ENCODE data around the gene IFI35. TPM values are rescaled to one million over a fixed set of nuclear protein-coding genes. Genes with fewer than 3 reads are reported as not detected.

Gene IFI35
- total and polyA plus RNA-seq, 3 experiments from 2014 or later = 23.2 to 73.2 (median 24.0) TPM

DNA sequence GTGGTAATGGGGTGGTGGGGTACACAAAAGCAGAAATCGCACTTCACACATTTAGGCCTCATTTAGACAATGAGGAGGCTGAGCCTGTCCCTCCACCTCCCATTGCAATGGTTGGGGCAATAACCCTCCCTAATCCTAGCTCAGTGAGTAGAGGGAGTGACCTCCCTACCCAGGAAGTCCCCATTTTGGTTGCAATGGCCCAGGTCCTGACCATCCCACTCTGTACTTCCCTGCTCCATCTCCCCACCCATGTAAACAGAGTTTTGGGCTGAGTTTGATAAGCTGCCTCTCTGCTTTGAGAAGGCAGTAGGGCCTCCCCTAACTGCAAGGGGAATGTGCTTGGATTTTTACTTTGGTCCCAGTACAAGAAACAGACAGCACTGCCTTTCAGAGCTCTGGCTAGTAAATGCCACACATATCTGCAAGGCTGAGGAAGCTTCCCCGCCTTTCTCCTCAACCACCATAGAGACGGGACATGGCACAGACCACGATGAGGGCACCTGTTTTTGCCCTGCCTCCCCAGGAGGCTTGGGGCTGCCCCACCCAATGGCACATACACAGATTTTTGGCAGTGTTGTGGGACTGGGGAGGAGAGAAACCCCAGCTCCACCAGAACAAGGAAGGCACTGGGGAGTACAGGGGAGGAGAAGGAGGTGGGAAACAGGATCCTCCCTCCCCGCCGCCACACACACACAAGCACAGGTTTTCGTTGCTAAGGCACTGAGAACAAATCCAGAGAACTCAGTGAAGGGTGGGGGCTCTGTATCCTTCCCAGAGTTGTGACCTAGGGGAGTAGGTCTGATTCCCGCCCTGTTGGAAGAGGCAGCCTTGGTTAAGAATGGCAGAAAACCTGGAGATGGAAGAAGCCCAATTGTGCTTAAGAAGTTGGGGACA lies 8.3 kb downstream of the IFI35 start:
- no peaks in the 10 kb centered on the region for H3K9me3 ChIP-seq (ENCODE audit: low read length)
- H3K4me3 Mint-ChIP-seq = no peak overlapping the region
- no peaks in the 10 kb centered on the region for H3K27me3 Mint-ChIP-seq
- H3K9me3 Mint-ChIP-seq = no peaks in the 10 kb centered on the region
- no peak overlapping the region for H3K27ac ChIP-seq (ENCODE audit: low read depth, low read length)
- peak overlapping the region in 7 of 8 donors; percentile 2 to 81 (median 63) for H3K27ac Mint-ChIP-seq
- DNase-seq = no peak
- POLR2A ChIA-PET = interaction anchor here (1.5 kb wide), 1 partner anchor 51 kb away, joined by 4 read pairs; the partner anchor contains the start of gene AARSD1
- peaks cover 12% of the 10 kb centered on the region for H3K36me3 ChIP-seq (ENCODE audit: insufficient read depth, low read length)
- peaks cover 4% of the 10 kb centered on the region for H3K4me1 ChIP-seq (ENCODE audit: insufficient read depth, low read length)
- no peaks in the 10 kb centered on the region for H3K27me3 ChIP-seq (ENCODE audit: insufficient read depth, low read length, poor library complexity, severe bottlenecking)
- peaks cover 0 to 52% (median 11%) of the 10 kb centered on the region in 3 donors for H3K36me3 Mint-ChIP-seq
- CTCF ChIA-PET = no interaction called here
- H3K4me3 ChIP-seq (ENCODE audit: low read length) = no peak overlapping the region
- H3K4me1 Mint-ChIP-seq = peaks cover 20 to 40% (median 28%) of the 10 kb centered on the region in 3 donors

DNA sequence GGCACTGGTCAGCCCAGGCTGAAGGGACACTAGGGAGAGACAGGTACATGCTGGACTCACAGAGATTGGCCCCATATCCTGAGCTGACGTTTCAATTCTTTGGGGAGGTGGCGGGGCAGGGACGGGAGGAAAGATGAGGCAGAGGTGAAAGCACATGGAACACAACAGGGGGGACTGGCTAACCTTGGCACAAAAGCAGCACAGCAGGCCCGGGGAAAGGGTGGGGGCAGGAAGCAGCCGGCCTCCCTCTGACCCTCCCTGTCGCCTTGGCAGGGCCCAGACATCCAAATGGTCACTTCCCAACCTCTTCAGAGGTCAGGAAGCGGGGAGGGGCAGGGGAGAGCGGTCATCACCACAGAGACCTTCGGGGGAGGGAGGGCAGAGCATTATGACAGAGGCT lies 9.0 kb downstream of the IFI35 start:
- Histone ChIP-seq H3K9me3 (ENCODE audit: low read length) (no peaks in the 10 kb centered on the region), H3K4me1 (ENCODE audit: insufficient read depth, low read length) (peaks cover 4% of the 10 kb centered on the region), H3K36me3 (ENCODE audit: insufficient read depth, low read length) (peaks cover 12% of the 10 kb centered on the region), H3K27ac (ENCODE audit: low read depth, low read length) (no peak overlapping the region), H3K27me3 (ENCODE audit: insufficient read depth, low read length, poor library complexity, severe bottlenecking) (no peaks in the 10 kb centered on the region), H3K4me3 (ENCODE audit: low read length) (no peak overlapping the region)
- Mint-ChIP-seq H3K36me3 (peaks cover 0 to 47% (median 10%) of the 10 kb centered on the region in 3 donors), H3K27ac (peak overlapping the region in 3 of 8 donors; percentile 23 to 74 (median 67)), H3K9me3 (no peaks in the 10 kb centered on the region), H3K27me3 (no peaks in the 10 kb centered on the region), H3K4me3 (no peak overlapping the region), H3K4me1 (peaks cover 16 to 41% (median 29%) of the 10 kb centered on the region in 3 donors)
- ChIA-PET POLR2A (interaction anchor here (1.5 kb wide), 1 partner anchor 52 kb away, joined by 4 read pairs; the partner anchor contains the start of gene AARSD1), CTCF (no interaction called here)
- DNase-seq = no peak

DNA sequence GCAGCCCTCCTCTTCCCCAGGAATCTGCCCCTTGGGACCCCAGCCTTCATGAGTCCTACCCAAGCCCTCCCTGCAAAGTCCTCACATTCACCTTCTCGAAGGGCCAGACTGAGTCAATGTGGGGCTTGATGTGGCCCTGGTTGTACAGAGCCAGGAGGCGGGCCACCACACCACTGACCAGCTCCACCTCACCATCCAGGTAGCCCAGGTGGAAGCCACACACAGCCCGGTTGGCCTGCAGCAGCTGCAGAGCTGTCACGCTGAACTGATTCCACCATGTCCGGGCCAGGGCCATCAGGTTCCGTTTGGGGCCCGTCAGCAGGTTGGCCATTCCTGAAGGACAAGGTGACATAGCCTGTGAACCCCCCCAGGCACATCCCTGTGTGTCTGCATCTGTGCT lies 9.6 kb downstream of the IFI35 start:
- Histone ChIP-seq H3K27ac (ENCODE audit: low read depth, low read length) (no peak overlapping the region), H3K36me3 (ENCODE audit: insufficient read depth, low read length) (peaks cover 12% of the 10 kb centered on the region), H3K4me1 (ENCODE audit: insufficient read depth, low read length) (peaks cover 7% of the 10 kb centered on the region), H3K4me3 (ENCODE audit: low read length) (no peak overlapping the region), H3K9me3 (ENCODE audit: low read length) (no peaks in the 10 kb centered on the region), H3K27me3 (ENCODE audit: insufficient read depth, low read length, poor library complexity, severe bottlenecking) (no peaks in the 10 kb centered on the region)
- peak overlapping the region in 2 of 8 donors; percentile 70 to 83 for H3K27ac Mint-ChIP-seq
- POLR2A ChIA-PET = no interaction called here
- CTCF ChIA-PET = no interaction called here
- no peaks in the 10 kb centered on the region for H3K9me3 Mint-ChIP-seq
- DNase-seq = no peak
- peaks cover 17 to 44% (median 34%) of the 10 kb centered on the region in 3 donors for H3K4me1 Mint-ChIP-seq
- H3K36me3 Mint-ChIP-seq = peaks cover 0 to 45% (median 9%) of the 10 kb centered on the region in 3 donors
- peak overlapping the region in 1 of 7 donors; percentile 30 for H3K4me3 Mint-ChIP-seq
- H3K27me3 Mint-ChIP-seq = no peaks in the 10 kb centered on the region

DNA sequence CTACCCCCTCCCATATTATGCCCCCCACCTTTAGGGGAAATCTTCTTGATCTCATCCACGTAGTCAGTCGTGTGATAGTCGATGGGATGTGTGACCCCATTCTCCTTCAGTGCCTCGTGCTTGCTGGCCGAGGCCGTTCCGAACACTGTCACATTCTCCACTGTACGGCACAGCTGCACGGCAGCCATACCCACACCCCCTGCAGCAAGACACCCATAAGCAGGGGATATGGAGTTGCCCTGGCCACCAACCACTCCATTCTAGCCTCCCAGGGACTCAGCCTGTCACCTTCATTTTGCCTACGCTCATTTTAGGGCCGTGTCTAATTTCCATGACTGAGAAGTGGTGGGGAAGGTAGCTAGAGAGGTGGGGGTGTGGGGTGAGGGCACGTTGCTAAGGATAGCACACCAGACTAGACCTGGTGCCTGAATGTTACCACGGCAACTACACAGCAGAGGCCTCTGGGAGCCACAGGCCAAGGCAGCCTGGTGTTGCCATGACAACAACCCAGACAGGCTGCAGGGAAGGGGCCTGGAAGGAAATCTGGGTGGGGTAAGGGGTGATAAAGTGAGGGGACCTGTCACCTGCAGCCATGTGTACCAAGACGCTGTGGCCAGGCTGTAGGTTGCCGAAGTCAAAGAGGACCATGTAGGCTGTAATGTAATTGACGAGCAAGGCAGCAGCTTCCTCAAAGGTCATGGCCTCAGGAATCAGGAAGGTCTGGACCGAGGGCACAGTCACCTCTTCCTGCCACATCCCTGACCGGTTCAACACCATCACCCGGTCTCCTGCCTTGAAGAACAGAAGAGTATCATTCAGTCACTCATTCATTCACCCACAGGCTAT lies 11.6 kb downstream of the IFI35 start:
- Mint-ChIP-seq H3K4me1 (peaks cover 14 to 44% (median 36%) of the 10 kb centered on the region in 3 donors), H3K27me3 (no peaks in the 10 kb centered on the region), H3K27ac (peak overlapping the region; percentile 12 to 82 (median 66)), H3K4me3 (peak overlapping the region in 2 of 7 donors; percentile 20 to 77), H3K36me3 (peaks cover 0 to 32% (median 4%) of the 10 kb centered on the region in 3 donors), H3K9me3 (no peaks in the 10 kb centered on the region)
- Histone ChIP-seq H3K27ac (ENCODE audit: low read depth, low read length) (no peak overlapping the region), H3K9me3 (ENCODE audit: low read length) (no peaks in the 10 kb centered on the region), H3K36me3 (ENCODE audit: insufficient read depth, low read length) (peaks cover 5% of the 10 kb centered on the region), H3K27me3 (ENCODE audit: insufficient read depth, low read length, poor library complexity, severe bottlenecking) (no peaks in the 10 kb centered on the region), H3K4me3 (ENCODE audit: low read length) (no peak overlapping the region), H3K4me1 (ENCODE audit: insufficient read depth, low read length) (peaks cover 14% of the 10 kb centered on the region)
- ChIA-PET POLR2A (interaction anchor here (0.6 to 0.7 kb wide), 2 partner anchors 72 to 1703 kb away, joined by 3 to 7 read pairs; no protein-coding TSS in a partner anchor), CTCF (no interaction called here)
- DNase-seq = peak in 2 of 5 donors; percentile 39 to 78

DNA sequence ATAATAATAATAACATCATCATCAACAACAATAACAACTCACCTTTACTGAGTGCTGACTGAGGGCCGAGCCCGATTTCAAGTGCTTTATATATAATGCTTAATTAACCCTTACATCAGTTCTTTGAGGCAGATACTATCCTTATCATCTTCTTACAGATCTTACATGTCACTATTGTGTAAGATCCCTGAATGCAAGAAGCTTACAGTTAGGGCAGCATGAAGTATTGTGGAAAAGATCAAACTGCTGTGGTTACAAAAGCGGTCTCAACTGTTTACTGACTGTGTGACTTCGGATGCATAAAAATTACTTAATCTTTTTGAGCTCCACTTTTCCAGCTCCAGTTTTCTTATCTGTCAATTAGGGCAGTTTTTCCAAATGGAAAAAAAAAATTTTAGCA lies 12.3 kb downstream of the IFI35 start:
- no peaks in the 10 kb centered on the region for H3K9me3 ChIP-seq (ENCODE audit: low read length)

DNA sequence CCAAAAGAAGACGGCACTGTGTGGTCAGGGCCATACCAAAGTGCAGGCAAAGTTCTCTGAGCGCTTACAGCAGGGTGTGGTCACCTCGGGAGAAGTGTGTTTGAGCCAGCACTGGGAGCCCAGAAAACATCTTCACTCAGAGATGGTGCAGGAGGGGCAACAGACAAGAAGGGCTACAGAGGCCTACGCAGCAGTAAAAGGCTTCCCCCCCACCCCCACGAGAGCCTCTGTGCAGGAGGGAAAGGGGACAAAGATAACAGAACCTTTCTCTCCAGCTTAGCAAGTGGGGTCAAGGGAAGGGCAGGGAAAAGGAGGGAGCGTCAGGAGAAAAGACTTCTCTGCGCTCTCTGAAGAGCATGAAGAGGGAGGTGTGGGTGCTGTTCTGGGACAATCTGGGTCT lies 12.8 kb downstream of the IFI35 start:
- Histone ChIP-seq H3K27ac (ENCODE audit: low read depth, low read length) (peak overlapping the region; percentile 43), H3K27me3 (ENCODE audit: insufficient read depth, low read length, poor library complexity, severe bottlenecking) (no peaks in the 10 kb centered on the region), H3K4me3 (ENCODE audit: low read length) (no peak overlapping the region), H3K4me1 (ENCODE audit: insufficient read depth, low read length) (peaks cover 20% of the 10 kb centered on the region), H3K9me3 (ENCODE audit: low read length) (no peaks in the 10 kb centered on the region), H3K36me3 (ENCODE audit: insufficient read depth, low read length) (no peaks in the 10 kb centered on the region)
- Mint-ChIP-seq H3K36me3 (peaks cover 0 to 20% (median 3%) of the 10 kb centered on the region in 3 donors), H3K4me3 (peak overlapping the region in 6 of 7 donors; percentile 20 to 90 (median 60)), H3K9me3 (no peaks in the 10 kb centered on the region), H3K27me3 (no peaks in the 10 kb centered on the region), H3K4me1 (peaks cover 16 to 47% (median 39%) of the 10 kb centered on the region in 3 donors), H3K27ac (peak overlapping the region; percentile 1 to 87 (median 60))
- CTCF ChIA-PET = no interaction called here
- POLR2A ChIA-PET = no interaction called here
- no peak for DNase-seq

More for the DNA sequence above, 12.3 kb downstream of the IFI35 start:
- Mint-ChIP-seq H3K4me1 (peaks cover 14 to 44% (median 36%) of the 10 kb centered on the region in 3 donors), H3K36me3 (peaks cover 0 to 25% (median 3%) of the 10 kb centered on the region in 3 donors), H3K27me3 (no peaks in the 10 kb centered on the region), H3K4me3 (peak overlapping the region in 1 of 7 donors; percentile 77), H3K9me3 (no peaks in the 10 kb centered on the region), H3K27ac (peak overlapping the region in 7 of 8 donors; percentile 2 to 75 (median 61))
- H3K4me3 ChIP-seq (ENCODE audit: low read length) = no peak overlapping the region
- ChIA-PET CTCF (no interaction called here), POLR2A (no interaction called here)
- H3K4me1 ChIP-seq (ENCODE audit: insufficient read depth, low read length) = peaks cover 15% of the 10 kb centered on the region
- H3K27me3 ChIP-seq (ENCODE audit: insufficient read depth, low read length, poor library complexity, severe bottlenecking) = no peaks in the 10 kb centered on the region
- no peak for DNase-seq
- peak overlapping the region; percentile 24 for H3K27ac ChIP-seq (ENCODE audit: low read depth, low read length)
- H3K36me3 ChIP-seq (ENCODE audit: insufficient read depth, low read length) = no peaks in the 10 kb centered on the region

DNA sequence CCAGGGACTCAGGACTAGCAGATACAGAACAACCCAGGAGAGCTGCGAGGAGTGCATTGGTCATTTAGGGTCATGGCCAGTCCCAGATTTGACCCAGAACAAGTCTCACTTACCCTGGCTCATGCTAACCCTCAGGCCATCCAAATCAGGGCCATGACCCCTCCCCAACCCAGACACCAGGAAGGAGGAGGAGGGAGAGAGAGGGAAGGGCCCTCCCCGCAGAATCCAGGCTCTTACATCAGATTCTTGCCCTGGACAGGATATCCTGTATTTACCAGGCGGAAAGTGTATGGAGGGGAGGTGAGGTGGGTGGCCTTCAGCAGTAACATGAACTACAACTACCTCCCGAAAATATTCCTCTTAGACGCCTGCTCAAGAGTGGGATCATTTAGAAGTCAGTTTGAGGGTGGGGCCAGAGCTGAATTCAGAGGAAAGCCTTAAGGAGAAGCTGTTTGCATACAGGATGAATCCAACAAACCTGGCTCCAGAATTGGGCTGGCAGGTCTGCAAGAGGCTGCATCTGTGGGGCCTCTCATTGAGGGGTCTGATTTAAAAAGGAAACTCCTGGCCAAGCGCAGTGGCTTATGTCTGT lies 13.5 kb downstream of the IFI35 start:
- CTCF ChIA-PET = no interaction called here
- Histone ChIP-seq H3K4me1 (ENCODE audit: insufficient read depth, low read length) (peaks cover 23% of the 10 kb centered on the region), H3K9me3 (ENCODE audit: low read length) (no peaks in the 10 kb centered on the region), H3K27me3 (ENCODE audit: insufficient read depth, low read length, poor library complexity, severe bottlenecking) (no peaks in the 10 kb centered on the region), H3K4me3 (ENCODE audit: low read length) (no peak overlapping the region), H3K36me3 (ENCODE audit: insufficient read depth, low read length) (no peaks in the 10 kb centered on the region), H3K27ac (ENCODE audit: low read depth, low read length) (peak overlapping the region; percentile 43)
- H3K9me3 Mint-ChIP-seq = no peaks in the 10 kb centered on the region
- no peaks in the 10 kb centered on the region for H3K27me3 Mint-ChIP-seq
- POLR2A ChIA-PET = no interaction called here
- no peak for DNase-seq
- peak overlapping the region; percentile 32 to 93 (median 60) for H3K27ac Mint-ChIP-seq
- peaks cover 0 to 15% (median 0%) of the 10 kb centered on the region in 3 donors for H3K36me3 Mint-ChIP-seq
- peak overlapping the region; percentile 20 to 93 (median 61) for H3K4me3 Mint-ChIP-seq
- H3K4me1 Mint-ChIP-seq = peaks cover 21 to 49% (median 45%) of the 10 kb centered on the region in 3 donors

Data from CD8-positive, alpha-beta memory T cell (primary cell).